GM15510 (cell line): ENCODE results near the gene RAG1.

Experiments
- POLR2A ChIP-seq: IDR thresholded peaks from 3 replicates; pipeline ENCODE4 v1.6.1; 2011; ENCODE audit warnings: borderline replicate concordance; ENCODE audit not compliant: insufficient read length; ENCODE audit errors: extremely low read depth

RAG1 gene

DNA sequence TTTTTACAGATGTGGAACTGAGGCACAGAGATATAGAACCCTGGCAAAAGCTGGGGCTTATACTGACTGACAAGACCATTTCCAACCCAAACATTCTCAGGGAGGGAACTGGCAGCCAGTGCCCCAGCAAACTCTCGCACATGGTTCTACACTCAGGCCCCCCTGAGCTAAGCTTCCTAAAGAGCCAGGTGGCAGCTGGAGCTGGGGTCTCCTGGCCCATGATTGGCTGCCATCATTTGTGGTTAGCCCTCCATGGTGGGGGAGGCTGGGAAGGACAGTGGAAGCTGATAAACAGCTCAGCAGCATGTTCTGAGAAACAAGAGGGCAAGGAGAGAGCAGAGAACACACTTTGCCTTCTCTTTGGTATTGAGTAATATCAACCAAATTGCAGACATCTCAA lies at the start of gene RAG1:
Gene RAG1 (plus strand): TSS at position 314 of the 400 bp plus-strand sequence. CDS start 5,298 bp downstream, outside the sequence.
- TF ChIP-seq POLR2A: no peak

DNA sequence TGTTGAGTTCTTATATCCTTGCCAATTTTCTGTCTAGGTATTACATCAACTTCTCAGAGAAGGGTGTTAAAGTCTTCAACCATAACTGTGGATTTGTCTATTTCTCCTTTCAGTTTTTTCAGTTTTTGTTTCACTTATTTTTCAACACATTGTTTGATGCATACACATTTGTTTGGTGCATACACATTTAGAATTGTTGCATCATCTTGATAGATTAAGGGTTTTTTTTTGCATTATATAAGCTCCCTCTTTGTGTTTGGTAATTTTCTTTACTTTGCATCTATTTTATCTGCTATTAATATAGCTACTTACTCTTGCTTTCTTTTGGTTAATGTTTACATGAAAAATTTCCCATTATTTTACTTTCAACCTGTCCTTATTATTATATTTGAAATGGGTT lies 37.0 kb upstream of the RAG1 start:
- no peak for TF ChIP-seq POLR2A

GRCh38 chr11:36532941-36533601 lies 34.7 kb upstream of the RAG1 start:
- no peak for TF ChIP-seq POLR2A

DNA sequence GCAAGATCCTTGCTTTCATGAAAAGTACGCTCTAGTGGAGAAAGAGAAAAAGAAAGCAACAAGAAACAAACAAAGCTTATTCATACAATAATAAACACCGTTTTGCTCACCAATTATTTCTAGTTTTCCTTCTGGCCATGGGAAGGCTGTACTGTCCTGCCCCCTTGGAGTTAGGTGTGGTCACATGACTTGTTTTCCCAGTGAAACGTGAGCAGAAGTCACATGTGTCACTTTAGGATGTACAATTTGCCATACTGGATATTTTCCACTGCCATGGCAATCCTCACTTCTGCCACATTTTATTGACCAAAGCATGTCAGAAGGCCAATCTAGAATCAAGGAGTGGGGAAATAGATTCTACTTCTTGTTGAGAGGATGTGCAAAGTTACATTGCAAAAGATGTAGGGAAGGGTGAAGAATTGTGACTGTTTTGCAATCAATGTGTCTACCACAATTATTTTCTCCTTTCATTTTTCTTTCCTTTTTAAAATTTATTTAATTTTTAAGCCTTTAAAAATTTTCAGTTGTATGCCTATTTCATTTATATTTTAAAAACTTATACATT lies 33.4 kb upstream of the RAG1 start:
- TF ChIP-seq POLR2A: no peak

GRCh38 chr11:36540998-36541397 lies 26.8 kb upstream of the RAG1 start:
- no peak for TF ChIP-seq POLR2A

- TF ChIP-seq POLR2A: no peak
Observed at GRCh38 chr11:36550385-36551115, 17.3 kb upstream of the RAG1 start.

GRCh38 chr11:36557991-36558390 lies 9.8 kb upstream of the RAG1 start:
- no peak for TF ChIP-seq POLR2A

DNA sequence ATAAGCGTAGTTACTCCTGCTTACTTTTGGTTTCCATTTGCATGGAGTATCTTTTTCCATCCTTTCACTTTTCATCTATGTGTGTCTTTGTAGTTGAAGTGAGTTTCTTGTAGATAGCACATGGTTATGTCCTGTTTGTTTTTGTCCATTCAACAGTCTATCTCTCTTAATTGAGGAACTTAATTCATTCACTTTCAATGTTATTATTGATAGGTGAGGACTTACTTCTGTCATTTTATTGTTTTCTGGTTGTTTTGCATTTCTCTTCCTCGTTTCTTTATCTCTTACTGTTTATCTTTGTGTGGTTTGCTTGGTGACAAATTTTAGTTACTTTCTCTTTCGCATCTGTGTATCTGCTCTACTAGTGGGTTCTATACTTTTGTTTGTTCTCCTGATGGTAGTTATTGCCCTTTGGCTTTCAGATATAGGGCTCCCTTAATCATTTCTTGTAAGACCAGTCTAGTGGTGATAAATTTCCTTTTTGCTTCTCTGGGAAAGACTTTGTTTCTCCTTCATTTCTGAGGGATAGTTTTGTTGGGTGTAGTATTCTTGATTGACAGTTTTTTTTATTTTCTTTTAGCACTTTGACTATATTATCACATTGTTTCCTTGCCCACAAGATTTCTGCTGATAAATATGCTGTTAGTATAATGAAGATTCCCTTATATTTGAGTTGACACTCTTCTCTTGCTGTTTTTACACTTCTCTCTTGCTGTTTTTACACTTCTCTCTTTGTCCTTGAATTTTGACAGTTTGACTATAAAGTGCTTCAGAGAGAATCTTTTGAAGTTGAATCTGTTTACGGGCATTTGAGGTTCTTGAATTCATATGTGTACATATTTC lies 9.0 kb upstream of the RAG1 start:
- no peak for TF ChIP-seq POLR2A

- no peak for TF ChIP-seq POLR2A
Observed at GRCh38 chr11:36564376-36565030, 3.3 kb upstream of the RAG1 start.

DNA sequence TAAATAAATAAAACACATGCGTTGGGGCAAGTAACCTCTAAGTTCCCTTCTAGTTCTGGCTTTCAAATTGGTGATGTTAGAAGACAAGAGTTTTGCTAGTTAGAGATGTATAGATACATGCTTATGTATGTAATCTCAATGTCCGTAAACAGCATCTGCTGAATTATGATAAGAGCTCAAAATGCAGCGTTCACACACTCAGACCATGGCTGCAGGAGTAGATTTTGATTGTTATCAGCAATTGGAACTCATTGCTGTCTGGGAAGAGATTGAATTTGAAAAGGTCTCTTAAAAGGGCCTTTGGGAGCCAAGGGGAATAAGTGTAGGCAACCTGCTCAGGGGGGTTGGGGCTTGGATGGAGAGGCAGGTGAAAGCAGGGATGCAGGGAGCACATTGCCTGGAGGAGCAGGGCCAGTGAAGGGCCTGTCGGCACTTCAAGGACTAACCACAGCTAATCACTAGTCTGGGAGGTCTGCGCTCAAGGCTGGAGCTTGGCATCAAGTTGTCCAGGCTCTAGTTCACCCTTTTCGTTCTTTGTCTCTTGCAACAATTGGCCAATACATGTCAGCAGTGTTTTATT lies 2.7 kb upstream of the RAG1 start:
- TF ChIP-seq POLR2A: no peak

GRCh38 chr11:36566407-36567053 lies 1.3 kb upstream of the RAG1 start:
- no peak for TF ChIP-seq POLR2A

- no peak for TF ChIP-seq POLR2A
Observed at GRCh38 chr11:36569095-36569494, 1.3 kb downstream of the RAG1 start.

- no peak for TF ChIP-seq POLR2A
Observed at GRCh38 chr11:36574486-36574885, 6.7 kb downstream of the RAG1 start.

- TF ChIP-seq POLR2A: no peak
Observed at GRCh38 chr11:36577373-36577772, 9.6 kb downstream of the RAG1 start.

GRCh38 chr11:36577859-36578258 lies 10.1 kb downstream of the RAG1 start:
- TF ChIP-seq POLR2A: no peak

- TF ChIP-seq POLR2A: no peak
Observed at GRCh38 chr11:36578458-36578857, 10.7 kb downstream of the RAG1 start.
